Retinal pigment epithelial cell (primary cell): ENCODE data around the gene DPH2.

Experiments
- DNase-seq: peaks from one replicate; pipeline ENCODE4 v3.0.0-alpha.2; 2010; ENCODE audit warnings: low read depth
- H3K4me3 ChIP-seq: 2 replicates; pipeline ENCODE4 v1.5.1; 2011; ENCODE audit warnings: mild to moderate bottlenecking, low read length, control low read depth, moderate library complexity
- TF ChIP-seq, protein P1 (sequence below): conservative IDR thresholded peaks from 2 replicates; pipeline ENCODE4 v1.5.1; 2011; ENCODE audit warnings: low read depth, low read length, control low read depth, inconsistent platforms

Gene DPH2

DNA sequence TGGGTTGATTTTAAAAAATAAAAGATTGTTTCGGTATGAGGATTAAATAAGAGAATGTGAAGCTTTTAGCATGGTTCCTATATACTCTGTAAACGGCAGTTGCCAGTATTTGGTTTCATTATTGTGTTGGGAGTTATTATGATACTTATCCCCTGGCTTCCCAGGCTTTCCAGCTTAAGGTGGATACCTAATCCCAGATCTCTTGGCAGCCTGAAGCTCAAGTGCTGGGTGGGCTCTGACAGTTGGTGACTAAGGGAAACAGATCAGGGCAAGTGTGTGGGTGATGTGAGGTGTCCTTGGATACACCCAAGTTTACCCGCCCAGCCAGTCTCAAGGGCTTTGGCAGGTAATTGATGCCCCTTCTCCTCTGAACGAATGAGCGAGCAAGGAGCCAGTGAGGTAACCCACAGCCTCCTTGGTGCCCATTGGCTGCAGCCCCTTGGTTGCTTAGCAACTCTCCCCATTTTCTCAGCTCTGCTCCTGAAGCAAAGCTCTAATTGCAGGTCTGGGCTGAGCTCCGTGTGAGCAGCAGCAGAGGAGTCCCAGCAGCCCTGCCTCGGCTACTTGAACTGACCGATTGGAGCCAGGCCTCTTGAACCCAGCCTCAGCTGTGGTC is 17.0 kb upstream of the DPH2 start:
- TF ChIP-seq, protein P1, sequence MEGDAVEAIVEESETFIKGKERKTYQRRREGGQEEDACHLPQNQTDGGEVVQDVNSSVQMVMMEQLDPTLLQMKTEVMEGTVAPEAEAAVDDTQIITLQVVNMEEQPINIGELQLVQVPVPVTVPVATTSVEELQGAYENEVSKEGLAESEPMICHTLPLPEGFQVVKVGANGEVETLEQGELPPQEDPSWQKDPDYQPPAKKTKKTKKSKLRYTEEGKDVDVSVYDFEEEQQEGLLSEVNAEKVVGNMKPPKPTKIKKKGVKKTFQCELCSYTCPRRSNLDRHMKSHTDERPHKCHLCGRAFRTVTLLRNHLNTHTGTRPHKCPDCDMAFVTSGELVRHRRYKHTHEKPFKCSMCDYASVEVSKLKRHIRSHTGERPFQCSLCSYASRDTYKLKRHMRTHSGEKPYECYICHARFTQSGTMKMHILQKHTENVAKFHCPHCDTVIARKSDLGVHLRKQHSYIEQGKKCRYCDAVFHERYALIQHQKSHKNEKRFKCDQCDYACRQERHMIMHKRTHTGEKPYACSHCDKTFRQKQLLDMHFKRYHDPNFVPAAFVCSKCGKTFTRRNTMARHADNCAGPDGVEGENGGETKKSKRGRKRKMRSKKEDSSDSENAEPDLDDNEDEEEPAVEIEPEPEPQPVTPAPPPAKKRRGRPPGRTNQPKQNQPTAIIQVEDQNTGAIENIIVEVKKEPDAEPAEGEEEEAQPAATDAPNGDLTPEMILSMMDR: no peak
- no peak overlapping the region for H3K4me3 ChIP-seq
- DNase-seq: no peak

DNA sequence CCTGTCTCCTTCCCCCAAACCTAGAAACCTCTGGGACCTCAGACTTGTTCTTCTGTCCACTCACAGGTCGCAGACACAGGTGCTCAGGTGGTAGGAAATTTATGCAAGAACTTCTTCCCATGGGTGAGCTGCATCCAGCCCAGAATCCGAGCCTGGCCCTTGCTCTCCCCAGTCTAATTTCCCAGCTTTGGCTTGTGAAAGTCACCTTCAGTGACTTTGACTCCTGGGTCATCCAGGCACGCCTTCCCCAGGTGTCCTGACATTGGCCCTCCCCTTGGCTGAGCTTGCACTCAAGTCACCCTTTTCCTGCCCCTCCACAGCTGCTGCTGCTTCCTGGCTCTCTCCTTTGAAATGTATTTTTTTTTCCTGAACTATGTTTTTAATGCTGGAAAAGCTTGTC is 16.4 kb upstream of the DPH2 start:
- H3K4me3 ChIP-seq: no peak overlapping the region
- no peak for DNase-seq
- TF ChIP-seq, protein P1: no peak

DNA sequence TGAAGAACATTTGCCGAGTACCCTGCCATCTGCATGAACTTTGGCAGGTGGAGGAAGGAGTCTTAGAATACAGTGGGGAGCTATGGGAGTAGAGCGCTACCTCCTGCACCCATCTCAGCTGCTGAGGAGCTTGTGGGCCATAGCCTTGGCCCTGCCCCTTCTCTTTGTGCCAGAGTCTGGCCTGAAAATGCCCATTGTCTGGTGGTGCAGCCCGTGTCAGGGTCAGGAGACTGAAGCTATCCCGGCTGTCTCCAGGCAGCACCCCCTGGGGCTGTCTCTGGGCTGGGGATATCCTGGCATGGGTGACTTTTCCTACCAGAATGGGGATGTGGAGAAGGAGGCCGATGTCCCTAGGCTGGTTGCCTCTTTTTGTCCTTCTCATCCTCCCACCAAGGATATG is 15.8 kb upstream of the DPH2 start:
- no peak for DNase-seq
- TF ChIP-seq, protein P1: no peak
- H3K4me3 ChIP-seq: no peak overlapping the region

DNA sequence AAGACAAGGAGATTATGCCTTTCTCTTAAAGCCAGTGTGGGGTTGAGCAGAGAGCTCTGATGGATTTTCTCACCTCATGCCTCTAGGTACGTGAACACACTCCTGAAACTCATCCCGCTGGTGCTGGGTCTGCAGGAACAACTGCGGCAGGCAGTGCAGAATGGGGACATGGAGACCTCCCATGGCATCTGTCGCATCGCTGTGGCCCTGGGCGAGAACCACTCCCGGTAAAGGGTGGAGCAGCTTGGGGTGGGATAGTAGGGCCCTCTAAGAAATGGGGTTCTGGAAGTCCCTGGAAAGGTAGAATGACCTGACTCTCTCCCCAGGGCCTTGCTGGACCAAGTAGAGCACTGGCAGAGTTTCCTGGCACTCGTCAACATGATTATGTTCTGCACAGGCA is 13.6 kb upstream of the DPH2 start:
- no peak for DNase-seq
- TF ChIP-seq, protein P1: no peak

DNA sequence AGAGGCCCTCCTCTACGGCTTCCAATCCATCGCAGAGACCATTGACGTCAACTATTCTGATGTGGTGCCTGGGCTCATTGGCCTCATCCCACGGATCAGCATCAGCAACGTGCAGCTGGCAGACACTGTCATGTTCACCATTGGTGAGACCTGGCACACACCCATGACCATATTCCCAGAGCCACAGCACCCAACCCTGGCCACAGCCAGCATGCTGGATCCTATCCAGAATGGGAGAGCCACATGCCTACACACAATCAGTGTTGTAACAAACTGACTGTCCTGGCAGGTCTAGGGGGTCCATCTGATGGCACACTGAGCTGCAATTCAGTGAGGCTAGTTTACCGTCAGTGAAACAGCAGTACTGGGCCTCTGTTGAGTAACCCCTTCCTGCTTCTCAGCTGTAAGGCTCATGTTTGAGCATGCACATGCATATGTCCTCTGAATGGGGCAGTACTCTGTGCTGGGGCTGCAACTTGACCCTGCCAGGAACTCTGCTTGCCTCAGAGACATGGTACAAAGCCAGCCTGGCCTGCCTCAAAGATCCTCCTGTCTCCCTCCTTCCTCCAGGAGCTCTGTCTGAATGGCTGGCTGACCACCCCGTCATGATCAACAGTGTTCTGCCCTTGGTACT is 12.3 kb upstream of the DPH2 start:
- no peak for DNase-seq
- no peak overlapping the region for H3K4me3 ChIP-seq
- TF ChIP-seq, protein P1: no peak

More for the DNA sequence above, 13.6 kb upstream of the DPH2 start:
- H3K4me3 ChIP-seq: no peak overlapping the region

DNA sequence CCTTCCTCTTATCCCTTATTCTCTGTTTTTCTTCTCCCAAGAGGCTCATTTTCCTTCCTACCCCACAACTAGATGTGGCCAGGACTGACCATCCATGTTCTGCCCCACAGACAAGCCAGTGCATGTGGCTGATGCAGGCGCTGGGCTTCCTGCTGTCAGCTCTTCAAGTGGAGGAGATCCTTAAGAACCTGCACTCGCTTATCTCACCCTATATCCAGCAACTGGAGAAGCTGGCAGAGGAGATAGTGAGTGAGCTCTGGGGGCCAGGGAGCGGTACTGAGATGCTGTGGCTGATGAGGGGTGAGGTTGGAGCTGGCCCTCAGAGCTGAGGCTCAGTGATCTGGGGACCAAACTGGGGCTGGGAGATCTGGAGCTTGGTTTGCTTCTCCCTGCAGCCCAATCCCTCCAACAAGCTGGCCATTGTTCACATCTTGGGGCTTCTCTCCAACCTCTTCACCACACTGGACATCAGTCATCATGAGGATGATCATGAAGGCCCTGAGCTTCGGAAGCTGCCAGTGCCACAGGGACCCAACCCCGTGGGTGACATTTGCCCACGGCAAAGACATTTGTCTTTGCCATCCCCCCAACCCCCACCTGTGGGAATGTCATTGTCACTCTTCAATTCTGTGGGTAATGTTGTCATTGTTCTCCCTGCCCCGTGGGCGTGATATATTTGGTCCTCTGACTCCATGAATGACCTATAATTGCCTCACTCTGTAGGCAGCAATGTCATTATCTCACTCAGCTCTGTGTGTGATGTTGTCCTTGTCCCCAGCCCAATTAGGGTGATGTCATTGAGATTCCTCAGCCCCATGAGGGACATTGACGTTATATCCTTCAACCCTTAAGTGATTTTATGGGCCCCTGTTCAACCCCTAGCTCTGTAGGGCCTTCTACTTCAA is 11.2 kb upstream of the DPH2 start:
- TF ChIP-seq, protein P1: no peak
- no peak for DNase-seq
- no peak overlapping the region for H3K4me3 ChIP-seq
